Activated CD4-positive, alpha-beta T cell treated with anti-CD3 and anti-CD28 coated beads, Interleukin-10, Interleukin-2, amounts not matched to agents 100 ng/mL and 50 ng/mL, durations not matched to agents 16 hours and 8 hours (primary cell): ENCODE measurements around the gene ELL2.

Experiments used
- DNase-seq: peaks from one replicate; pipeline ENCODE4 v3.0.0-alpha.2; 2020

ELL2 gene

GRCh38 chr5:95904827-95905226, 56.8 kb downstream of the ELL2 start:
- DNase-seq, result no peak

DNA sequence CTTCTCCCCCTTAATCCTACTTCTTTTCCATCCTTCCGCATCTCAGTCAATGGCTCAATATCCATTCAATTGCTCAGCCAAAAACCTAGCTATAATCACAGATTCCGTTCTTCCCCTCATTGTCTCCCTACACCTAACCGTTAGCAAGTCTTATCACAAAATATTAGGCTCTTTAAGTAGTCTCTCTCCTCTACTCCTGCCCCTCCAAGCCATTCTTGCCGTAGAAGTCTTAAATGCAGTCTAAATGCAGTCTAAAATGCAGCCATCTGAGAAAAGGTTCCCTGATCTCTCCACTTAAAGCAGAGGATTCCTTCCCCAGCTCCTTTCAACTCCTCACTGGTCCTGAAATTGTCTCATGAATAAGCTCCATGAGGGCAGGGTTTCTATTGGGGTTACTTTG, 57.8 kb downstream of the ELL2 start:
- no peak for DNase-seq

DNA sequence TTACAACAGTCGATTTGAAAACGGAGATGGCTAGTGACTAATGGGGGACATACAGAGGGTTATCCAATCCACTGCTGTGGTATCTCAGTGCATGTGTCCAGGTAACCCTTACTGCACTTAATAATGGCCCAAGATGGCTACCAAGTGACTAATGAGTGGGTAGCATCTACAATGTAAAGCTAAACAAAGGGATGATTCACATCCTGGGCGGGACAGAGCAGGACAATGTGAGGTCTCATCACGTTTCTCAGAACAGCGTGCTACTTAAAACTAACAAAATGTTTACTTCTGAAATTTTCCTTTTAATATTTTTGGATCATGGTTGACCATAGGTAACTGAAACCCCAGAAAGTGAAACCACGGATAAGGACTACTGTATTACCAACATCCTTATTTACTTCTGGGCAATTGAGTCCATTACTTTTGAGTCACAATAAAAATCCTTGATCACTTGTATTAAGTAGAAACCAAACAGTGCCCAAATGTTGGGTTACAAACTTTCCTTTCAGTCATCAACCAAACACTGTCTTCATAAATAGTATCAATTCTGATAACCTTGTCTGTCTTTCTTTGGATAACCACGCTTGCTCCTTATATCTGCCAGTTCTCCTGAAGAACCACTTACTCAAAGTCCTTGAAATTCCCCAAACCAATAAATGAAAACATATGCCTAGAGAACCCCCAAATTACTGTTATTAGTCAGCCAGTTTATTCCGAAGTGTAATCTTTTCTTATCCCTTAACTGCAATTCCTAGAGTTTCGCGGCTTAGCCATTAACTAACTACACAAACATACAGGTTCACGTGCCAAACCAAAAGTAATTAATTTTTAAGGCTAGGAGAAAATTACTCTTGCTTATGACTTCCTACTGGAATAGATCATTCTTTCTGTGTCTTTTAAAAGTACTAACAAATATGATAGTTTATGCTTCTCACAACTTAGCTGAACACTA, 59.7 kb downstream of the ELL2 start:
- DNase-seq, result peak; percentile 48

DNA sequence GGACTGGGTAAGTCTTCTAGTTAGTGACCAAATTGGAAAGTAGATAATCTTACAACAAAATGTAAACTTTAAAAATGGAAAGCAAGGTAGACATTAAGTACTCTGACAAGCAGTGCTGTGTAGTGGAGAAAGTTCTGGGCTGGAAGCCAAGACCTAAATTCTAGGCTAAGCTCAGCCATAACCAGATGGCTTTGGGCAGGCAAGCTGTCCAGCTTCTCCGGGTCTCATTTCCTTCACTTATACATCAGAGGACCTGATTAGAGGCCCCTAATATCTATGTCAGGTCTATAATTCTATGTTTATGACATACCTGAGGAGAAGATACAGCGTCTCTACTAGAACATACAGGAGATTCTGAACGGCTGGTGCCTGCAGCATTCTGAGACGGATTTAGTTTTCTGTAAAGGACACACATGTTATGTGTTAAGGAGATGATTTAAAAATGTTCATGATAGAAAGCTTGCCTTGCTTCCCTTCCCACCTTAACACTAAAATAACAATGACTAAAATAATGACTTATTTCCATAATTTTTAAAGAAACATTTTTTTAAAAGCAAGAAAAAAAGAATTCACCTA, 61.2 kb downstream of the ELL2 start:
- no peak for DNase-seq

- no peak for DNase-seq
These were observed 61.8 kb downstream of the ELL2 start for GRCh38 chr5:95899829-95900228.

DNA sequence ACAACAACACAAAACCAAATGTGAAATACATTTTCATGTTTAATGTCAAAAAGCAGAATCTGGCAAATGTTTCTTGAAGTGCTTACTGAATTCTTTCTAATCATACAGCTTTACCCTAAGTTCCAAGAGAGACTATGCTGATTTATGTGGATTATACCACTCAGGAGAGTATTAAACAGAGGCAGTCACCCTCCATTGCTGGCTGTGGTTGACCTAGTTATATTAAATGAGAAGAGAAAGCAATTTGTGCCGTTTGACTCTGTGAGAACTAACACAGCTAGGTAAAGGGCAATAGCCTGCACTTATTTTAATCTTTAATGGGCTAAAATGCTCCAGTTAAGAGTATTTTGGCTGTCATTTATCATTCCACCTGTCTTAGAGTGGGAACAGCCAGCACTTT, 62.6 kb downstream of the ELL2 start:
- DNase-seq, result no peak

- DNase-seq, result no peak
These were observed 65.9 kb downstream of the ELL2 start for GRCh38 chr5:95895771-95896170.

DNA sequence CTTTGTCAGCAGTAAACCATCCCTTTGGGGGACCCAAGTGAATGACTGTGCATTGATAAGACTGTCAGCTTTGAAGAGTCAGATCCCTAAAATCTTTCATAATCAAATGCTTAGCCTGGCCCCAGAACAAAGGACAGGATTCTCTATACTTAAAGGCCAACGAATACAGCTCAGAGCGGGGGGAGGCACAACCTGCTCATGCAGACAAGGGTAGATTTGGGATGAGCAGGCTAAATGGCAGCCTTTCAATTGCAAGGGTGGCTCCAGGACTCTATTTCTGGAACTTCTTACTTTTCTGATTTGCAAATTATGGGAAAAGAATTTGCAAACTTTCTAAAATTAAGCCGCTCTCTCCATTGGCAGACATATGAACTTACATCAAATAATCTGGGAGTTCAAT, 66.4 kb downstream of the ELL2 start:
- DNase-seq, result no peak

GRCh38 chr5:95892784-95893354, 68.8 kb downstream of the ELL2 start:
- peak; percentile 47 for DNase-seq

DNA sequence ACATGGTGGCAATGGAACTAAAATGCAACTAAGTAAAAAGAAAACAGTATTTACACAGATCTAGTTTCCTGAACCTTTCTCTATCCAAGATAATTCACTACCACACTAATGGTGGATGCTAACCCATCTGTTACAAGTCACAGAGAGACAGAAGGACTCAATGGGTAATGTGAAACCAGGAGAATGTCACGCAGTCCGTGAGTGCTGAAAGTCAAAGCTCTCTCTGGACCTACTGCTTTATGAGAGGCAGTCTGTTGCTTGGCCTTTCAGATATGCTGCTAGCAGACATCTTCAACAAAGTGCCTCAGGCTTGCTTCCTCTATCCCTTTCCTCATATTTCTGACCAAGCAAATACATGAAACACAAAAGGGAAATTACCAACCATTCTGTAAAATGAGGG, 70.2 kb downstream of the ELL2 start:
- no peak for DNase-seq

GRCh38 chr5:95889076-95889475, 72.6 kb downstream of the ELL2 start:
- DNase-seq, result no peak

DNA sequence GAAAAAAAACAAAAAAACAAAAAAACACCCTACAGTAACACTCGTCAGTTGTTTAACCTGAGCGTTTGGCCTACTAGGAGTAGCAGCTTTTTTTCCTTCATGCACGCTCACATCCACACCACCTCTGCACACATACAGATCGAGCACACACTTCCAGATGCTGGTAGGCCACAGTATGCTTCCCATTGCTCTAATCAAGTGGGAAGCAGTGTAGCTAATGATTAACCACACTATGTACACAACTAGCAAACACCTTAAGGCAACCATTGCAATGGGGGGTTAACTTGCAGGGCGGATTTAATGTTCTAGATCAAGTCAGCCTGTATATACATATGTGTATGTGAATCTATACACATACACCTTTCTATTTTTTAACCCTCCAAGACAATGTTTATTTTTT, 73.7 kb downstream of the ELL2 start:
- no peak for DNase-seq

DNA sequence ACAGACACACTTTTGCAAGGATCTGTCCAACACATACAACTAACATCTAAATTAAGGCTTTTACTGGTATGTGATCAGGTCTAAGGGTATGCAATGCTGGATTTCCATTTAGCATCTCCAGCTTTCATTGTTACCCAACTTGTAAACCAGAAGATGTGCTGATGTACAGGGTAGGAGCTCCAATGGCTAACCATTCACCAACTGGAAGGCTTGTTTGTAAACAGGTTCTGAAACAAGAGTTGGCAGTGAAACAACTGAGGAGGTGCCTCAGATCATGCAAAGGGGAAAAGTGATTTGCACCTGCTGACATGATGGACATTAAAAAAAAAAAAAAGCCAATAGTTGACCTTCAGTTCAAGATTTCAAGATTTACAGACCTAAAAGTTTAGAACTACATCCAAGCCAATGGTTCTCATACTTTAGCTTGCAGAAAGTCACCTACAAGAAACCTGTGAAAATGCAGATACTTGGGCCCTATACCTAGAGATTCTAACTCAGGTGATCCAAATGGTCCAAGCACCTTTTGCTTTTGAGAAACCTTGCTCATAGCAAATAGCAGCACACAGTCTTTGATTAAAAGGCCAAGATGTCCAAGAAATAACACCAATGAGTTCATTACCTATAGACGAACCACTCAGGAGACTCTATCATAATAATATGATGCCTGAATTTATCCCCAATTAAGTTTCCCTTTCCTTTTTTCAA, 75.2 kb downstream of the ELL2 start:
- no peak for DNase-seq

GRCh38 chr5:95884511-95884910, 77.1 kb downstream of the ELL2 start:
- DNase-seq, result no peak

- no peak for DNase-seq
These were observed 77.7 kb downstream of the ELL2 start for GRCh38 chr5:95884017-95884325.

DNA sequence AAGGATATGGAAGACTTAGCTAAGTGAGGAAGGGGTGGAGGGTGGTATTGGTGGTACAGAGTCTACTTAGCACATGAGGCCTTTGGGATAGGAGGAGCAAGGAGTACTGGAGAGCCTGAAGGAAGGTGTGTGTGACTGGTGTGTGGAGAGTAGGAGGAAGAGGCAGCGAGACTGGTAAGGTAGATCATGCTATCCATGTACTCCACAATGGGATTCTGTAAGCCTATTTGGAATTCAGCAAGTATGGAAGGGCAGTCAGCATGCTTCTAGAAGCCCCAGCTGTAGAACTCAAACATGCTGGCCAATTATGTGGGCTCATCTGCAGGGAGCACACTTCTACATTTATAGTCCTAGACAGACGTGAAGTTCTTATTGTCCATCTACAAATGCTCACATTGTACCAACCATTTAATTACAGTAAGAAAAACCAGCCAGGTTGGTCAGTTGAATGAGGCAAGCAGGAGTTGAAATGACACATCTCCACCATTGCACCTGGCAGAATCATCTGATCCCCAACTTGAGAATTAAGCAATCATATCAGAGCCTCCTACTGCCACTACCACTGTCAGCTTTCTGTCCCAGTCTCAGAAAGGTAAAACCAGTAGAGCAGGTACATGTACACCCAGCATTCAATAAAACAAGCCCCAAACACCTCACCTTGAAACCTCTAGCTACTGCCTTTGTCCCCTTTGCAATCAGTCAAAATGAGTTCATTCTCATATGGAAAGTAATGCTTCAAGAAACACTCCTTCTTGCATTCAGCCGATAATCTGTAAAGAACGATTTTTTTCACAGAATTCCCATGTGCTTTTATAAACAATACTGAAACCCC, 78.2 kb downstream of the ELL2 start:
- peak; percentile 23 for DNase-seq

DNA sequence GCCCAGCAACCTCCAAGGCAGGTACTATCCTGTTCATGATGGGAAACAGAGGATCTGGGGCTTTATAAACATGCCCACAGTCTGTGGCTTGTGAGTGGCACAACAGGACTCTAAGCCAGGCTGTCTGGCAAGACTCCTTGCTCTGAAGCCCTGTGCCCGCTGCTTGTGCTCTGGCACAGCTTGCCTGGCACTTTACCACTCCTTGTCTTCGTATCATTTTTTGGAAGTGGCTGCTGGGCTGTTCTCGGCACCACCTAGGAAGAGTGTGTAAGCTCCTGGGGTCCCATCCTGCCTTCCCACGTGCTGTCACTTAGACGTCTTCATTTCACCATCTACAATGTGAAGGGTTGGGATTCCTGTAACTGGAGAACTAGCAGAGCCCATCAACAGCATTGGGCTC, 79.8 kb downstream of the ELL2 start:
- DNase-seq, result no peak

DNA sequence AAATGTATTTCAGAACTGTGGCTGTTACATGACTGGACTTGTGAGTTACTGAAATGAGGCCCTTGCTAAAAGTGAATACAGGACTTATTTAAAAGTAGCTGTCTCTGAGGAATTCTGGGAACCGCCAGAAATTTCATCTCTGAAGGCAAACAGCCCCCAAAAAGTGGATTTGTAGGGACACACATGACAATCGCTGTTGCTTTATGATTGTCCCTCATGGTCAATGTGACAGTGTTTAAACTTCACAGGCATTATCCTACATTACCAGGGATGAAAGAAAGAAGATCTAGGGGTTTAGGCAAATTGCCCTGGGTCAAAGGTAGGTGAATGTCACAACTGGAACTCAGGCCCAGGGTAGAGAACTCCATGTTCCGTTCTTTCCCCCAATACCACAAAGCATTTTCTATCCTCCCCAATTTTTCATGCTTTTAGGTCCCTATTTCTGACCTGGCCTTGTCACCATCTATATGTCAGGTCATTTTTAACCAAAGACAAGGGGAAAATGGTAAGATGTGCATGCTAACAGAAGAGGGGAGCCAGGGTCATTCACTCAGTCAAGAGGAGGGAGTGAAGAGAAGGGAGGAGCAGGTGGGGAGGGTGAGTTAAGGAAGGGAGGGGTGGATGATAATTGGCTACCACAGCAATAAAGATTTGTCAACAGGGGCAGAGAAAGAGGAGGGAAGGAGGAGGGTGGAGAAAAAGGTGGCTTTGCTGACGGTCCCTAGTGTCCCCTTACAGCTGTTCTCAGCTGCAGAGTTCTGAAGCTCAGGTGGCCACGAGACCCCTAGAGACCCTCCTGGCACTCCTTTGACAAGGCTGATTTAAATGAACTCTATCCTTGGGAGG, 81.3 kb downstream of the ELL2 start:
- no peak for DNase-seq

GRCh38 chr5:95879661-95880060, 82.0 kb downstream of the ELL2 start:
- no peak for DNase-seq

DNA sequence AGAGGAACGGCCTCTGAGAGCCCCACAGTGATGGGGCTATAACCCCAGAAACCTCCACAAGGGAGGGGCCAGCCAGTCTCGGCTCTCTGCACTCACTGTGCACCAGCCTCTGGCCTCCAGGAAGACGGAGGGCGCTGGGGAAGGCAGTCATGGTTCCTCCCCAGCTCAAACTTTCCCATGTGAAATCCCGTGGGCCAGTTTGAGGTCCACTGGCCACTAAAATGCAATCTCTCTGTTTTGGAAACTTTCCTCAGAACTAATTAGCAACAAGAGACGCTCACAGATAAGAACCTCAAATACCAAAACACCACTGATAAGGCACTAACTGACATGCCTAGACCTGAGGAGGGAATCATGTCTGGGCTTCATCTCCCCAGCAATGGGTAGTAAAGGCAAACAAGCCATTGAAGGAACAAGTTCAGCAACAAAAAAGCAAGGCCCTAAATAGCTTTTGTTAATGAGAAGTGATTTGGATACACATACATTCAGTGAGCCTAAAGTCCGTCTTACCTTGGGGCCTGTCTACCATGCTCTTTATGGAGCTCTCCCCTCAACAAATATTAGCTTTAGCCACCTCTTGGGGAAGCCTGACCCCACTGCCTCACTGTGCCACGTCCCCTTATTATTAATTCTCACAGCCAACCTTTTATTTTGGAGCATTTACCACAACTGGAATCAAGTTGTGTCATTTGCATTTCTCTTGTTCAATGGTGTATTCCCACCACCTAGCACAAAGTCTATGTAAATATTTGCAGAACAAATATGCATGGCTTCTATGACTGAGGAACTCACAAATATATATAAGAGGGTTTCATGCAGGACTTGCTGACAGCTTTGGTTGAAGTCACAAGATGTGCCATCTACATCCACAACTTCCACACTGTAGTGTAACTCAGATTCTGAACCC, 83.0 kb downstream of the ELL2 start:
- DNase-seq, result no peak

DNA sequence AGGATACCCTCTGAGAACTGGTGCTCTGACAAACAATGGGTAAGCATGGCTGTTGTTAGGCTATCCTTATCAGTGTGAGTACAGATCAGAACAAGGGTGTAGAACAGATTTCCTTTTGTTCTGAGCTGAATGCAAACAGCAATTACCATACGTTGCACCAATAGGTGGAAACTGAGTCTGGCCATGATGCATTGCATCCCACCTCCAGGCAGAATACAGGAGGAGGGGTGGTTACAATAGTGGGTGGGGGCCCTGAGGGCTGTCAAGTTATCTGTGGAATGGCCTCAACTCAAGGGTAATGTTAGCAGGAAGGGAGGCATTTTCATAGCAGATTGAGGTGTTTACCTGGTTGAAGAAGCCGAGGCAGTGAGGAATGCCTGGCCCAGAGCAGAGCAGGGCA, 84.9 kb downstream of the ELL2 start:
- no peak for DNase-seq
